K562 (cell line): Measurements from ENCODE around the gene BCL3. TPM values are rescaled to one million over a fixed set of nuclear protein-coding genes. Genes with fewer than 3 reads are reported as not detected.
A peak's percentile ranks its signal among the peaks of the same experiment; 100 is the strongest.

Experiments
- ATAC-seq: fragments of 200-7000 bp; cut with Tn5 transposase; 3 replicates; pipeline ENCODE4 v1.9.1; 2020; ENCODE audit warnings: moderate library complexity
- BruUV-seq: library from RNA; stranded (reverse); fragments of 400-500 nt; replicated peaks from 2 replicates; lab custom pipeline; 2021; lab: Mats Ljungman, UMichigan
- CTCF ChIA-PET: fragments of 300-600 bp; formaldehyde crosslinking; extraction: SDS; loops from one replicate; lab custom pipeline; 2021; ENCODE audit warnings: low intra/inter-chr PET ratio; lab: Yijun Ruan, JAX
- POLR2A ChIA-PET: fragments of 300-600, 350-650 bp; sonication (Branson Sonifier 250); formaldehyde crosslinking; extraction: SDS; loops from one replicate; lab custom pipeline; 2021; ENCODE audit warnings: antibody characterized with exemption, inconsistent platforms; lab: Yijun Ruan, JAX
- DNase-seq, 4 experiments: peaks; one replicate each; pipeline versions ENCODE4 v3.0.0 to v3.0.0-alpha.2; 2011 to 2018; ENCODE audit warnings: low spot score in 3 of 4, mixed read lengths in 3 of 4; ENCODE audit errors: extremely low read depth in 1 of 4
- FAIRE-seq: peaks from 2 replicates; lab custom pipeline; 2011; peaks lifted over from hg19 to GRCh38; lab: Jason Lieb, UNC
- H2AFZ ChIP-seq: 2 replicates; pipeline ENCODE4 v1.6.0; 2011; ENCODE audit warnings: low read depth, low read length, control low read depth, inconsistent platforms
- H3K27ac ChIP-seq: fragments of 200-600 bp; 3 replicates; pipeline ENCODE4 v1.8.0; 2011; ENCODE audit warnings: low read depth, mild to moderate bottlenecking, control low read depth, inconsistent platforms, low read length, moderate library complexity, mixed read lengths; ENCODE audit errors: extremely low read depth
- H3K27me3 ChIP-seq, 2 experiments: fragments of 300-600 bp in 1 of 2; 2 replicates in 1 of 2; 3 replicates in 1 of 2; pipeline versions ENCODE4 v1.6.0 to v1.8.0; 2011; ENCODE audit warnings: inconsistent platforms in 2 of 2, low read length in 2 of 2, mild to moderate bottlenecking in 1 of 2, mixed read lengths in 1 of 2, moderate library complexity in 1 of 2; ENCODE audit not compliant: control insufficient read depth in 2 of 2, insufficient read depth in 2 of 2
- H3K36me3 ChIP-seq: fragments of 300-600 bp; 3 replicates; pipeline ENCODE4 v1.8.0; 2011; ENCODE audit warnings: mild to moderate bottlenecking, low read length, inconsistent platforms; ENCODE audit not compliant: control insufficient read depth, insufficient read depth
- H3K4me1 ChIP-seq, 2 experiments: fragments of 200-600 bp in 1 of 2; replicated peaks in 1 of 2; 2 replicates in 1 of 2; 3 replicates in 1 of 2; pipeline versions ENCODE4 v1.5.1 to v1.8.0; 2011; ENCODE audit warnings: inconsistent platforms in 2 of 2, low read length in 2 of 2, mild to moderate bottlenecking in 1 of 2, mixed read lengths in 1 of 2, moderate library complexity in 1 of 2; ENCODE audit not compliant: control insufficient read depth in 2 of 2, insufficient read depth in 2 of 2
- H3K4me2 ChIP-seq: 2 replicates; pipeline ENCODE4 v1.6.1; 2011; ENCODE audit warnings: low read length, control low read depth, inconsistent platforms, mixed read lengths; ENCODE audit not compliant: insufficient read depth
- H3K4me3 ChIP-seq: fragments of 200-600 bp; sonication (generic), shearing (Covaris generic); 2 replicates; pipeline ENCODE4 v1.5.1; 2016; ENCODE audit warnings: control low read depth, inconsistent platforms
- H3K79me2 ChIP-seq: fragments of 200-600 bp; 3 replicates; pipeline ENCODE4 v1.8.0; 2011; ENCODE audit warnings: low read length, inconsistent platforms; ENCODE audit not compliant: control insufficient read depth, insufficient read depth
- H3K9ac ChIP-seq, 2 experiments: 2 replicates each; pipeline versions ENCODE4 v1.6.0 to v1.6.1; 2011; ENCODE audit warnings: low read depth in 2 of 2, low read length in 2 of 2, control low read depth in 1 of 2, inconsistent platforms in 1 of 2, mild to moderate bottlenecking in 1 of 2, mixed read lengths in 1 of 2; ENCODE audit not compliant: insufficient read depth in 1 of 2
- H3K9me1 ChIP-seq: one replicate; pipeline ENCODE4 v1.6.0; 2011; ENCODE audit warnings: inconsistent platforms, mild to moderate bottlenecking, low read length, moderate library complexity; ENCODE audit not compliant: control insufficient read depth, insufficient read depth
- H3K9me3 ChIP-seq: replicated peaks from 2 replicates; pipeline ENCODE4 v1.5.1; 2011; ENCODE audit warnings: low read depth, low read length, inconsistent platforms; ENCODE audit not compliant: control insufficient read depth, insufficient read depth
- H4K20me1 ChIP-seq: replicated peaks from 2 replicates; pipeline ENCODE4 v1.6.1; 2011; ENCODE audit warnings: low read length, inconsistent platforms, mixed read lengths; ENCODE audit not compliant: control insufficient read depth, insufficient read depth
- C11orf30 ChIP-seq: fragments of 450-650 bp; IDR thresholded peaks from 2 replicates; pipeline ENCODE4 v1.6.1; 2016; ENCODE audit warnings: low read depth, mild to moderate bottlenecking
- CBFA2T3 ChIP-seq: fragments of 450-650 bp; IDR thresholded peaks from 2 replicates; pipeline ENCODE4 v1.6.1; 2017
- E2F3 ChIP-seq: fragments of 250-450 bp; sonication (Bioruptor Pico); IDR thresholded peaks from 2 replicates; pipeline ENCODE4 v1.4.0; 2020; ENCODE audit warnings: mild to moderate bottlenecking
- ELF4 ChIP-seq: fragments of 450-650 bp; formaldehyde crosslinking; IDR thresholded peaks from 2 replicates; pipeline ENCODE4 v1.4.0; 2022; ENCODE audit warnings: missing genetic modification characterization
- FUS ChIP-seq: fragments of 200-400 bp; formaldehyde crosslinking; optimal IDR thresholded peaks from 2 replicates; pipeline ENCODE3; 2017; ENCODE audit warnings: low read depth, low read length
- HNRNPL ChIP-seq: fragments of 200-400 bp; formaldehyde crosslinking; IDR thresholded peaks from 2 replicates; pipeline ENCODE4 v1.6.1; 2017; ENCODE audit warnings: low read depth, mild to moderate bottlenecking, low read length
- KLF10 ChIP-seq: fragments of 250-450 bp; sonication (Bioruptor Pico); IDR thresholded peaks from 2 replicates; pipeline ENCODE4 v1.6.1; 2021; ENCODE audit warnings: matching md5 sums
- MAZ ChIP-seq, 2 experiments: fragments of 450-650 bp in 1 of 2; sonication (generic) in 1 of 2; formaldehyde crosslinking; IDR thresholded peaks in 1 of 2; conservative IDR thresholded peaks in 1 of 2; 2 replicates each; pipeline versions ENCODE4 v1.4.0 to v1.5.0; 2020; ENCODE audit warnings: mild to moderate bottlenecking in 1 of 2, missing genetic modification reagents in 1 of 2
- NCOA1 ChIP-seq: fragments of 450-650 bp; IDR thresholded peaks from 2 replicates; pipeline ENCODE4 v1.6.1; 2016; ENCODE audit warnings: low read depth
- NFYB ChIP-seq: IDR thresholded peaks from 2 replicates; pipeline ENCODE4 v1.6.1; 2011; ENCODE audit warnings: mild to moderate bottlenecking, moderate library complexity; ENCODE audit not compliant: insufficient read length; ENCODE audit errors: extremely low read depth
- RAD51 ChIP-seq: fragments of 450-650 bp; IDR thresholded peaks from 2 replicates; pipeline ENCODE4 v1.7.1; 2016; ENCODE audit warnings: low read depth, mild to moderate bottlenecking, borderline replicate concordance
- SPI1 ChIP-seq: IDR thresholded peaks from 2 replicates; pipeline ENCODE4 v1.6.1; 2011; ENCODE audit warnings: low read depth, low read length, control low read depth, borderline replicate concordance
- ZEB2 ChIP-seq: fragments of 450-650 bp; IDR thresholded peaks from 2 replicates; pipeline ENCODE4 v1.6.1; 2016
- ZNF316 ChIP-seq: fragments of 450-650 bp; IDR thresholded peaks from 2 replicates; pipeline ENCODE4 v1.6.1; 2016
- ZNF830 ChIP-seq: fragments of 250-450 bp; sonication (Bioruptor Pico); IDR thresholded peaks from 2 replicates; pipeline ENCODE4 v1.5.0; 2021; ENCODE audit warnings: mild to moderate bottlenecking
- WGBS: fragments of 100-300 bp; shearing (Covaris generic); methylation state at CpG from one replicate; pipeline ENCODE4 v1.1.6; 2016; ENCODE audit warnings: low coverage, mixed read lengths; ENCODE audit not compliant: insufficient coverage; ENCODE audit errors: missing lambda C conversion rate; 5-methylcytosine and 5-hydroxymethylcytosine counted together
- in situ Hi-C: fragments of 300-500 bp; cut with MboI; formaldehyde crosslinking; loops from 4 replicates; pipeline ENCODE4 v1.15.0; 2018; ENCODE audit warnings: inconsistent platforms, mixed read lengths
- intact Hi-C: fragments of 100-400 bp; cut with micrococcal nuclease; formaldehyde crosslinking; loops from 2 replicates; pipeline ENCODE4 v1.14.2; 2022
- polyA plus RNA-seq, 8 experiments: library from polyadenylated mRNA; depleted of rRNA in 4 of 8; stranded (reverse) in 5 of 8; unstranded in 3 of 8; fragments of >200 nt; fragmentation: Nextera tagmentation in 2 of 8; fragmentation: Illumina TruSeq in 1 of 8; extraction: Ambion mirVana in 2 of 8; extraction: Trizol in 1 of 8; gene quantifications; 2 replicates each; pipeline versions ENCODE4 v1.2.1 to v1.2.3, GENCODE V29; 2011 to 2014; ENCODE audit warnings: inconsistent platforms in 1 of 8, missing spikeins in 1 of 8
- total RNA-seq, 7 experiments: library from RNA; depleted of rRNA in 6 of 7; stranded (reverse); fragments of >200 nt in 6 of 7; fragmentation: Illumina TruSeq in 2 of 7; extraction: Trizol in 2 of 7; gene quantifications; 2 replicates each; pipeline versions ENCODE4 v1.2.1 to v1.2.3, GENCODE V29; 2011 to 2021; ENCODE audit warnings: low replicate concordance in 1 of 7
- TF ChIP-seq, protein P1 (sequence below): sonication (generic); formaldehyde crosslinking; IDR thresholded peaks from 2 replicates; pipeline ENCODE4 v1.8.0; 2023; ENCODE audit warnings: mild to moderate bottlenecking, missing genetic modification reagents
- TF ChIP-seq, protein P2 (sequence below): fragments of 250-450 bp; sonication (Bioruptor Pico); IDR thresholded peaks from 2 replicates; pipeline ENCODE4 v1.9.0; 2021; ENCODE audit warnings: mild to moderate bottlenecking, inconsistent platforms
- TF ChIP-seq, protein P3 (sequence below): fragments of 450-650 bp; IDR thresholded peaks from 2 replicates; pipeline ENCODE4 v1.6.1; 2017; ENCODE audit warnings: antibody characterized with exemption

Gene BCL3
- total and polyA plus RNA-seq, 9 of the 15 experiments (the other 6 are each of a cell fraction or from before 2014, with no cell fraction given): 0.03 to 2.4 (median 0.50) TPM; not detected in 1

DNA sequence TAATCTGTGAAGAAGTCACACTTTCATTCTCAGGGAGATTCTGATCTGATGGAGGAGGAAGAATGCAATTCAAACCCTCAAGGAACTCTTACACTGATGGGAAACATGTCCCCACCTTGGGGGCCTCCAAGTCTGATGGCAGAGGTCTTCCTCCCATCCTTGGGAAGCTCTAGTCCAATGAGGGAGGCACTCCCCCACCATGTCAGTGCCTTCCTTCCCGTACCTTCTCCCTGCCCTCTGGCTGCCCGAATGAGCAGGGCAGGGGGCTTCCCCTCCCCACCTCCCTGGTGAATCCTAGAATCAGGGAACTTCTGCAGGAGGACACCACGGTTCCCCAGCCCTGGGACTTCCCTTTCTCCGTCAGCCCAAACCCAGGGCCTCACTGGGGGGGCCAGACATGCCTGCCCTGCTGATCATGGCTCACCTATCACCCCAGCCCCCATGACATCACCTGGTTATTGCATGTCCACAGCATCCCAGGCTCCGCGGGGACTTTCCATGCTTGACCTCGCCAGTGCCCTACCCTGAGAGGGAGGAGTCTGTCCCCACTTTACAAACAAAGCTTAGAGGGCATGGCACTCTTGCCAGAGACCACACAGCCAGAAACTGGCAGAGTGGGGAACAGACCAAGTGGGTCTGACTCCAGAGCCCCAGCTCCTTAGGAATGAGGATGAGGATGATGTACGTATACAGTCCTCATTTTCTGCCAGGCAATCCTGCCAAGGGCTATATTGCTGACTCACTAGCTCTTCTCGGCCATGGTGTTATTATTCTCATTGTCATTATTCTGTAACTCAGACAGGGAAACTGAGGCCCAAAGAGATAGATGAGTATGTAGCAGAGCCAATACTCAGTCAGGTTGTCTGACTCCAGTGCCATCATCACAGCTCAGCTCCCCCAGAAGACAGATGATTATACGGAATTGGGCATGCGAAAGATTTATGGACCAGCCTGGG lies 9.6 kb upstream of the BCL3 start:
- BruUV-seq: no TSS peak
- DNase-seq (peak in 1 of 4 experiments; percentile 6), ATAC-seq (no peak), FAIRE-seq (no peak)
- Histone ChIP-seq H3K4me2 (no peak overlapping the region), H4K20me1 (no peaks in the 10 kb centered on the region), H3K9ac (no peak overlapping the region; a peak in 1 of 4 replicates), H3K36me3 (no peaks in the 10 kb centered on the region), H3K4me1 (peaks cover 16 to 22% of the 10 kb centered on the region in 2 experiments), H3K9me1 (no peaks in the 10 kb centered on the region), H2AFZ (no peak overlapping the region), H3K9me3 (no peaks in the 10 kb centered on the region), H3K79me2 (no peaks in the 10 kb centered on the region), H3K27ac (no peak overlapping the region), H3K27me3 (no peaks in the 10 kb centered on the region), H3K4me3 (no peak overlapping the region)
- POLR2A ChIA-PET: interaction anchor here (0.6 to 1.4 kb wide), 2 partner anchors 8 to 10 kb away, joined by 3 to 4 read pairs; partner anchors contain the start of gene BCL3
- in situ Hi-C loops (no loop called here), intact Hi-C loops (no loop called here)
- 44% methylated on average over 11 of the region's 11 CpGs for WGBS
- CTCF ChIA-PET: no interaction called here
- no peak for TF ChIP-seq HNRNPL
- TF ChIP-seq, protein P1, sequence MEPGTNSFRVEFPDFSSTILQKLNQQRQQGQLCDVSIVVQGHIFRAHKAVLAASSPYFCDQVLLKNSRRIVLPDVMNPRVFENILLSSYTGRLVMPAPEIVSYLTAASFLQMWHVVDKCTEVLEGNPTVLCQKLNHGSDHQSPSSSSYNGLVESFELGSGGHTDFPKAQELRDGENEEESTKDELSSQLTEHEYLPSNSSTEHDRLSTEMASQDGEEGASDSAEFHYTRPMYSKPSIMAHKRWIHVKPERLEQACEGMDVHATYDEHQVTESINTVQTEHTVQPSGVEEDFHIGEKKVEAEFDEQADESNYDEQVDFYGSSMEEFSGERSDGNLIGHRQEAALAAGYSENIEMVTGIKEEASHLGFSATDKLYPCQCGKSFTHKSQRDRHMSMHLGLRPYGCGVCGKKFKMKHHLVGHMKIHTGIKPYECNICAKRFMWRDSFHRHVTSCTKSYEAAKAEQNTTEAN (CRISPR knock-in tag): no peak
- no peak for TF ChIP-seq ELF4 (CRISPR knock-in tag)
- no peak for TF ChIP-seq ZNF830 (CRISPR knock-in tag)
- peak; percentile 51 for TF ChIP-seq C11orf30
- TF ChIP-seq CBFA2T3: no peak
- no peak for TF ChIP-seq FUS
- TF ChIP-seq, protein P2, sequence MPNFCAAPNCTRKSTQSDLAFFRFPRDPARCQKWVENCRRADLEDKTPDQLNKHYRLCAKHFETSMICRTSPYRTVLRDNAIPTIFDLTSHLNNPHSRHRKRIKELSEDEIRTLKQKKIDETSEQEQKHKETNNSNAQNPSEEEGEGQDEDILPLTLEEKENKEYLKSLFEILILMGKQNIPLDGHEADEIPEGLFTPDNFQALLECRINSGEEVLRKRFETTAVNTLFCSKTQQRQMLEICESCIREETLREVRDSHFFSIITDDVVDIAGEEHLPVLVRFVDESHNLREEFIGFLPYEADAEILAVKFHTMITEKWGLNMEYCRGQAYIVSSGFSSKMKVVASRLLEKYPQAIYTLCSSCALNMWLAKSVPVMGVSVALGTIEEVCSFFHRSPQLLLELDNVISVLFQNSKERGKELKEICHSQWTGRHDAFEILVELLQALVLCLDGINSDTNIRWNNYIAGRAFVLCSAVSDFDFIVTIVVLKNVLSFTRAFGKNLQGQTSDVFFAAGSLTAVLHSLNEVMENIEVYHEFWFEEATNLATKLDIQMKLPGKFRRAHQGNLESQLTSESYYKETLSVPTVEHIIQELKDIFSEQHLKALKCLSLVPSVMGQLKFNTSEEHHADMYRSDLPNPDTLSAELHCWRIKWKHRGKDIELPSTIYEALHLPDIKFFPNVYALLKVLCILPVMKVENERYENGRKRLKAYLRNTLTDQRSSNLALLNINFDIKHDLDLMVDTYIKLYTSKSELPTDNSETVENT (CRISPR knock-in tag): no peak
- peak; percentile 23; the same call in 1 of the 2 replicates for TF ChIP-seq SPI1
- TF ChIP-seq E2F3: no peak
- TF ChIP-seq NFYB: no peak
- TF ChIP-seq KLF10: no peak
- TF ChIP-seq MAZ (CRISPR knock-in tag; conservative IDR thresholded peaks at IDR 0.05 in 1 of 2, IDR thresholded peaks at IDR 0.05 in 1 of 2): no peak
- TF ChIP-seq RAD51: no peak
- TF ChIP-seq, protein P3, sequence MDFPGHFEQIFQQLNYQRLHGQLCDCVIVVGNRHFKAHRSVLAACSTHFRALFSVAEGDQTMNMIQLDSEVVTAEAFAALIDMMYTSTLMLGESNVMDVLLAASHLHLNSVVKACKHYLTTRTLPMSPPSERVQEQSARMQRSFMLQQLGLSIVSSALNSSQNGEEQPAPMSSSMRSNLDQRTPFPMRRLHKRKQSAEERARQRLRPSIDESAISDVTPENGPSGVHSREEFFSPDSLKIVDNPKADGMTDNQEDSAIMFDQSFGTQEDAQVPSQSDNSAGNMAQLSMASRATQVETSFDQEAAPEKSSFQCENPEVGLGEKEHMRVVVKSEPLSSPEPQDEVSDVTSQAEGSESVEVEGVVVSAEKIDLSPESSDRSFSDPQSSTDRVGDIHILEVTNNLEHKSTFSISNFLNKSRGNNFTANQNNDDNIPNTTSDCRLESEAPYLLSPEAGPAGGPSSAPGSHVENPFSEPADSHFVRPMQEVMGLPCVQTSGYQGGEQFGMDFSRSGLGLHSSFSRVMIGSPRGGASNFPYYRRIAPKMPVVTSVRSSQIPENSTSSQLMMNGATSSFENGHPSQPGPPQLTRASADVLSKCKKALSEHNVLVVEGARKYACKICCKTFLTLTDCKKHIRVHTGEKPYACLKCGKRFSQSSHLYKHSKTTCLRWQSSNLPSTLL: no peak
- TF ChIP-seq ZNF316: peak; percentile 63
- TF ChIP-seq NCOA1: no peak
- no peak for TF ChIP-seq ZEB2
